IPS-NIHi11 (cell line): Measurements from ENCODE around the gene RNF150.

Experiments used
- DNase-seq: peaks from one replicate; pipeline ENCODE4 v3.0.0; 2012; ENCODE audit warnings: mixed read lengths, low spot score

Gene RNF150

DNA sequence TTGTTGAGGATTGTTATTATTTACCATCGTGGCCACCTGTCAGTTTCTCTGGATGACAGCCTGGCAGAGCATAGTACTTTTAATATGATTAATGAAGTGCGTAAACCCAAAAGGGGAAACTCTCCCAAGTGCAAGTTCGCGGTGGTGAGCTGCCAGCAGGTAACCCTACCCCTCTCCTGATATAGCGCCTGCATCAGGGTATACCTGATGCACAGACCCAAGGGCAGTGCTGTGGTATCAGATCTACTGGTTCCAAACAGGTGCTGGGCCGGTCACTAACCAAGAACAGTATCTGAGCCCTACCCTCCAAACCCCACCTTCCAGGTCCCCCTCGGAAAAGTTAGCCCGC lies 1.6 kb downstream of the RNF150 start:
- DNase-seq: no peak

DNA sequence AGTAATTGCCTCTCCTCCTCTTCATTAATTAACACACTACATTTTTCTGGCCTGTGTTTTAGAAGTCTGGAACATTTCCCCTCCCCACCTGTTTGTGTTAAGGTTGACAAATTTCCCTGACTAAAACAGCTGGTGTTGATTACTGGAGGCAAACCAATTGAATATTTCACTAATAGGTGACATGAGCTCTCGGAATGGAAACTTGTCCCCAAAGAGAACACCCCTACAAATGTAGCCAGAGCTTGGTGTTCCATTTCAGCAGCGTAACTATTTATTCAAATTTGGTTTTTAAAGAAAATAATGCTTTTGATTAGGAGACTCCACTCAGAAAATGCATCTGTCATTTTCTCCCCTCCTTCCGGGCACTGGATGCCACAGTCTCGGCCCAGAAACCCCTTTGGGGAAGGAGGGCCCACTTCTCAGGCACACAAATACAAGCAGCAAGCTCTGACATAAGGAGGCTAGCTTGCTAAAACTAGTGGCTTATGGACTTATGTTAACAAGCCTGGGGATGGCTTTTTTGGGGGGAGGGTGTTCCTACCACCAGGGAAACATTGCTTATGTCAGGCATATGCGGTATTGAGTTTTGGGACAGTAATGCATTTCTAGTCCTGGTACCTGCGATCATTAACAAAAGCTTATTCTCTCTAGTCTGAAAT lies 2.2 kb downstream of the RNF150 start:
- DNase-seq: no peak

DNA sequence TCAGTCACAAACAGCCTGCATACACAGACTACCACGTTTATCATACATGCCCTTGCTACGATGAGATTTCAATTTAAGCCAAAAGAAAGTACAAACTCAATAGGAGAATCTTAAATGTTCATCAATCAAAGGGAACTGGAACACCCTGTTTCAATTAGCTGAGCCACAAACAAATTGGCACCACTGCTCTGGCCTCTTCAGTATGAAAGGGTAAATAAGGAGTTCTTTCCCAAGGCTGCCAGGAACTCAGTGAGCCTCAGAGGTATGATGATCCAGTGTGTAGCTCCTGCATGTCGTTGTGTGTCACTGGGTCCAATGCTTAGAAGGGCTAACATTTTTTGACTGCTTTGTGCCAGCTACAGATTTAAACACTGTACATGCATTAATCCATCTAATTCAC lies 5.4 kb downstream of the RNF150 start:
- DNase-seq: no peak

DNA sequence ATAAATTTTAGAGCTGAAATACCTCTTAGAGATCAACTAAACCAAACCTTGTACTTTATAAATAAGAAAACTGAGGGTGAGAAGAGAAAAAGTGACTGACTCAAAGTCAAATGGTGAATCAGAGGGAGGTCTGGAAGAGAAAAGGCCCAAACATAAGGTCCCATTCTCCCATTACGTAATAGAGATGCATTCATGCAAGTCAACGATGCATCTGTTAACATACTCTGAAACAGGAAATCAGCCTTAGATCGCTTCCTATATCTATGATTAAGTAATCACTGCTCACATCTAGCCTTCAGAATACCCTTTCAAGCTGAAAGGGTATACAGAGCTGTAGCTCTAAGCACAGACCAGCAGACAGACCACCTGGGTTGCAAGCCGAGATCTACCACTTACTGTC lies 6.5 kb downstream of the RNF150 start:
- no peak for DNase-seq

DNA sequence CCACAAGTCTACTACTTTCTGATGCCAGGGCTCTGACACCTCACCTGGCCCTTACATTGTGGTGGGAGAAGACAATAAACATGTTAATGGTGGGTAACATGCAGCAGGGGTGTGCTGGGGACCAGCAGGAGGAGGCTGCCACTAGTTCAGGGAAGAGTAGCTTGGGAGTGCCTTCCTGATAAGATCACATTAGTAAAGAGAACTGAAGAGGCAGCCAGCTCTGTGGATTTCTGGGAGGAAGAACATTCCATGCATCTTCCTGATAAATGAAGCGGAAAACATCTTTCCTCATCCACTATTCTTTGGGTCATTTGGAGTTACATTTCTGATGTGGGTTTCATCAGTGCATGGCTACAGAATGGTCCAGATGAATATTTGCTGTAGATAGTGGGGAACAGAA lies 9.0 kb downstream of the RNF150 start:
- no peak for DNase-seq

DNA sequence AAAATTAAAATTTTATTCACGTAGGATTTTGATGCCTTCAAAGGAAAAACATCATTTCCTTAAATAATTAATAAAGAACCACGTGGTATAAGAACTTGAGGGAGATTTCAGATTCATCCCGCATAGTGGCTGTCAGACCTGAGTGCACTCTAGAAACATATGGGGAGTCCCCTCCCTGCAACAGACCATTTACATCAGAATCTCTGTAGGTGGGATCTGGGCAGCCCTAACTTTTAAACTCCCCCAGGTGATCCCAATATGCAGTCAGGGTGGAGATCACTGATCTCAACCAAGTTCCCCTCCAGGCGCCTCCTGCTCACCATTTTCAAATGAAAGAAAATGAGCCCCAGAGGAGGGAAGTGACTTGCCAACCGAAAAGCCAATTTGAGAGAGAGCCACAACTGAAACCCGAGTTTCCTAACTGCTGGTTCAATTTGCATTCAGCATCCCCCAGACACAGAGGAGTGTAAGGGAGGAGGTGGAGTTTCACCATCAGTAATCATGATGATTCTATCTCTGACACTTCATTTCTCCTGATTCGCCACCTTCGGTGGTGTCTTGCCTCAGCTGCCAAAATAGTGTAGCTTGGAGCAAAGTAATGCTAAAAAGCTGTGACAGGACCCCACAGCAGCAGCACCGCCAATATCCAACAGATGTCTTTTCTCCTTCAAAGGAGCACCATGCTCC lies 11.4 kb downstream of the RNF150 start:
- DNase-seq: no peak

DNA sequence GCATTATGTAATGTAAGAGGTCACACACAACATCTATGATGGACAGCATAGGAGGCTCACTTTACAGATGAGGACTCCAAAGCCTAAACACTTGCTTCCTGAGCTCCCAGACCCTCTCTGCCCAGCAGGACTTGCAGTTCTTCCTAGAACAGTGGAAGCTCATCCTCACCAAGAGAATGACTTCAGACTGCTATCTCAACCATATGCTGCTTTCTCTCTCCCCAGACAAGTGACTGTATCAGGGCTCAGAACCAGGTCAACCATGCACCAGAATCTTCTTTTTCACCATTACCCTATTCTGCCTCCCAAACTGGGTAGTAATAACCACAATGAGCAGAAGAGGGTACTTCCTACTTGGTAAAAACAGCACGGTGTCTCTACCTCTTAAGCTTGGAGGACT lies 12.2 kb downstream of the RNF150 start:
- DNase-seq: no peak

DNA sequence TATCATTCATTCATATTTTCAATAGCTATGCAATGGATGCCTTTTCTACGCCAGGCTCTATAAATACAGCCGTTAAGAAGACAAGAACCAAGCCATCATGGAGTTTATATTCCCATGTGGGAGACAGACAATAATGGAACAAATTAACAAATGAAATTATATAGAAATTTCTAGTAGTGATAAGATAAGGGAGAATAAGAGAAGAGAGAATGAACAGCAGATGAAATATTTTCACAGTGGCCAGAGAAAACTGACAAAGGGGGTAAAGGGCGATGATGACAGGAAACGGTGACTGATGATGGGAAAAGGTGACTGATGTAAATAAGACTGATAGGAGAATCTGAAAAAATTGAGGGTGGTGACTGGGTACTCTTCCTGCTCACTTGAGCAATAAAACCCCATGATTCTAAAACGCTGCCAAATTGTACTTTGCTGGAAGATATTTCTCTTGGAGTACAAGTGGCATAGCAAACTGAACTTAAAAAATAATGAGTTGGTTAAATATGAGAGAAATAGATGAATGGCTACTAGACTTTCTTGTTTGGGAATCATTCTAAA lies 13.2 kb downstream of the RNF150 start:
- DNase-seq: no peak

DNA sequence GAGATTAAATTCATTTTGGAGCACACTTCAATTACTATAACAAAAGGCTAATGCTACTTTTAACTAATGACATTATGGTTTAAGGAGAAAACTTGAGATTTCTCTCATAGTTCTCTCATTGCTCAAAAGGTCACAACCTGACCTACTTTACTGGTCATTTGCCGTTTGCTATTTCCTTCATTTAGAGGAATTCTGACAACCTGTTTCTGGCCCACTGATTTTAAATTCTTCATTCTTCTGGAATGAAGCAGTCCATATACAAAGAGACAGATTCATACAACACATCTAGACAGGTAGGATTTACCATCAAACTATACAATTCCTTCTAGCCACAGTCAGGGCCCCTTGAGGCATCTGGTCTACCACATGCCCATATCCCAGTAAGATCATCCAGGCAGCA lies 14.2 kb downstream of the RNF150 start:
- no peak for DNase-seq

DNA sequence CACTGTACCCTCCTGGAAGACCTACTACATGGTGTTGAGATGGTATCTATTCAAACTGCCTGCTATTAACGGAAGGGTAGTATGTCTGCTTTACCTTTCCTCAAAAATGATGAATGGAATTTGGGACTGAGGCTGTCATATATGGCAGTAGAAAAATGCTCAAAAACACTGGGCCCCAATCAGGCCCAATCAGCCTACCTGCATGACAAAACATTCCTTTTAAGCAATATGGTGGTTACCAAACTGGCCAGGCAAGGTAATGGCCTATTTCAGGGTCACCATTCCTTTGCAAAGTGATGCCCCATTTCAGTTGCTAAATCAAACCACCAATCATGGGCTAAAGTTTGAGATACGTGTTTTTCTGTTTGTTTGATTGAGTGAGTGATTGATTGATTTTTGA lies 14.9 kb downstream of the RNF150 start:
- DNase-seq: no peak

DNA sequence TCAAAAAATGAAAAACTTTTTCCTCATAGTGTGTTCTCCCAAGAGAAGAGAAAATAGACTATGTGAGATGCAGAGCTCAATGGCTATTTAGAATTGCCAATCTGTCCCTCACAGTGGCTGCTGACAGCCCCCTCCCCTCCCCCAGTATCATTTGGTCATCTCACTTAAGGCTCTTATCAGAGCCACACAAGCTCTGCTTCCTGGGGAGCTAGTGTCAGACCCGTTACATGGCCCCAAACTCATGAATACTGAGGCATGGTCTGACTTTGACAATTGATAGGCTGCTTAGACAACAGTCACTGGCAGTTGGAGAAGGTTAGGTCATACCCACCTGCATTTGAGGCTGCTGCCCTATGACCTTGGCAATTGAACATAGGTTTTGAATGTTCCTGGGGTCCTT lies 15.3 kb downstream of the RNF150 start:
- DNase-seq: no peak

DNA sequence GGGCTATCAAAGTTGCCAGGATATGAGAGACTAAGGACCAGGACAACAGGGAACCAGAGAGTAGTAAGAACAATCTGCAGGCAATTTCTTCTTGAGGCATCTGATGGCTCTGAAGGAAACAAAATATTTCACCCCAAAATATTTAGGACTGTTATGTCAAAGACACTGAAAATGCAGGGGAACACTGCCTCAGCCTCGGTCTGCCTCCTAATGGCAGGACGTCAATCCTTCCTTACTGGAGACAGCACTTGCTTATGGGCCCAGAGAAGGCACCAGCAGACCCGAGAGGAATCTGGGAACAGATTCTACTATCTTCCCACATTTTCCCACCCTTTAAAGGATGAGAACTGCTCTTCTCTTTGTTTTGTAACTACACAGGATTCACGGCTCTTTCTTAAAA lies 23.3 kb downstream of the RNF150 start:
- no peak for DNase-seq

DNA sequence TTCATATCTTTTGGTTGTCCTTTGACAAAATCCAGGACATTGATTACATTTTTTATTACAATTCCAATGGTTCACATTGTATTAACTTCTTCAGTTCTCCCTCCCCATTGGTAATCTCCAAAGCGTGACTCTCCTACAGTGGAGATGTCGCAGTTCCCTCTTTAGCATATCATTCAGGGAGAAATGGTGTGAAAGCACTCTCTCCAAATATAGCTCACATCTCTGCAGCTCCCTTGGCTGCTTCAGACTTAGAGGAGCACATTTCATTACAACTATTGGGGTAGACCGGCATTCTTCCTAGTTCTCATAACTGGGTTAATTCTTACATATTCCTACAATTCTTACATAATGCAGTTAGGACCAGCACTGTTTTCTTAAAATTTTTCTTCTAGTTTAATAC lies 25.3 kb downstream of the RNF150 start:
- DNase-seq: no peak

DNA sequence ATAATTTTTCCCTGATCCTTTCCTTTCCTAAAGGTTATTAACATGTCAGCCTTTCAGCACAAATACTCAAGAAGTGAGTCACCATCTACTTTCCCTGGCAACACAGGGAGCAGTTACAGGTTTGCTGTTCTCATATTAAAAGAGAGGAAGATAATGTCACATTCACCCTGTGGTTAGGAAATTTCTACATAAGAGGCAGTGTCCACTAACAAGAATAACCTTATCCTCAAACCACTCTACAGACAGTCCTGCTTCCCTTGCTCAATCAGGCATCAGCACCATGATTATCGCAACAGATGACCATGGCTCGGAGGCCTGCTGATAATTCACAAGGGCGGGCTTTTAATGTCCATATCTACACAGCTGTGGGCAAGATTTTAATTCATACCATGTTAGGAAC lies 30.9 kb downstream of the RNF150 start:
- DNase-seq: no peak

DNA sequence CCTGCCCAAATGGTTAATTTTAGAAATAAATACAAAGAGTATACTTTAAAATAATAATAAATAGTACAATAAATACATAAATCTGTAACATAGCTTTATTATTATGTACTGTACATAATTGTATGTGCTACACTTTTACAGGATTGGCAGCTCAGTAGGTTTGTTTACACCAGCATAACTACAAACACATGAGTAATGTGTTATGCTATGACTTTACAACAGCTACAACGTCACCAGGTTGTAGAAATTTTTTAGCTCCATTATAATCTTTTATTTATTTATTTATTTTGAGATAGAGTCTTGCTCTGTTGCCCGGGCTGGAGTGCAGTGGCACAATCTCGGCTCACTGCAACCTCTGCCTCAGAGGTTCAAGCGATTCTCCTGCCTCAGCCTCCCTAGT lies 31.8 kb downstream of the RNF150 start:
- DNase-seq: no peak

DNA sequence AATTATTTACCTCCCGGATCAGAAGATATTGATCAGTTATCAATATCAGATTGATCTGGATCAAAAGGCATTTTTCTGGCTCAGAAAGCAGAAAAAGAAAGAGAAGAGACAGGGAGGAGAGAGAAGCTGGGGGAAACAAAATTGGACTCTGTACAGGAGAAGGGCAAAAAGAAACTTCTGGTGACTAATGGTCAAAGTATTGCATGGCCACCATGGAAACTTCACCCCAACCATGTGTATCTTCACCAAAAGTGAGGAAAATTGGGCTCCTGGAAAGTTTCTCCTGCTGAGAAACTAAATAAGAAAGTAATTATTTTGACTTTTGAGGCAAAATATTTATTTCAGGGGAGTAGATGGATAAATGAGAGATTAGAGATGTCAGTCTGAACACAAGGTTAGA lies 33.9 kb downstream of the RNF150 start:
- no peak for DNase-seq

DNA sequence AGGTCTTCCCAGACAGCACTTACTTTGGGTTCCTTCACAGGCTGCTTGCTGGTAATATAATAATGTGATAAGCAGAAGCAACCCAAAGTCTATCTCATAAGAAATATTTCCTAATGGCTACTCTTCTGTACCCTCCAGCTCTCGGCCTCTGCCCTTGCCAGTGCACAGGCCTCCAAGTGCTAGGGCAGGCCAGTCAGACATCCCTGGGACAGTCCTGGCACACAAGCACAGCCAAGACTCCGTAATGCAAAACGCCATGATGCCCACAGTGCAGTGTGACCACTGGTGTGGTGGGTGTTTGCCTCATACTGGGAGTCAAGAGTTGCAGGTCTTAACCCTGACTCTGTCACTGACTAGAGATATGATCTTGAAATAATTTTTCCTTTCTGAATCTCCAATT lies 35.1 kb downstream of the RNF150 start:
- DNase-seq: no peak

DNA sequence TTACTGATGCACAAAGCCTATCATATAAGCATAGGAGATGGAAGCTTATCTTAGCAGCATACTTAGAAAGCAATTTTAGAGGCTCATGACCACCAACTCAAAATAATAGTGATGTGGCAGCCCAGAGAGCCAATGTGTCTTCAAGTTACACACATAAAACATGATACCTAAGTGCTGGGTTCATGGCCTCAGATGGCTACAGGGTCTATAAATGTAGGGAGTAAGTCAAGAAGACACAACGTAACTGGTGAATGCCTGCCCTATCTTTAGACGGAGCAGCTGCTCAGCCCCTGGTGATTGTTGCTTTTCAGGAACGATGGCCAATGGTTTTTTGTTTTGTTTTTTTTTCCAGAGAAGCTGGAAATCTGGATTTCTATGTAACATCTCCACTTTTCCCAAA lies 42.8 kb downstream of the RNF150 start:
- no peak for DNase-seq

DNA sequence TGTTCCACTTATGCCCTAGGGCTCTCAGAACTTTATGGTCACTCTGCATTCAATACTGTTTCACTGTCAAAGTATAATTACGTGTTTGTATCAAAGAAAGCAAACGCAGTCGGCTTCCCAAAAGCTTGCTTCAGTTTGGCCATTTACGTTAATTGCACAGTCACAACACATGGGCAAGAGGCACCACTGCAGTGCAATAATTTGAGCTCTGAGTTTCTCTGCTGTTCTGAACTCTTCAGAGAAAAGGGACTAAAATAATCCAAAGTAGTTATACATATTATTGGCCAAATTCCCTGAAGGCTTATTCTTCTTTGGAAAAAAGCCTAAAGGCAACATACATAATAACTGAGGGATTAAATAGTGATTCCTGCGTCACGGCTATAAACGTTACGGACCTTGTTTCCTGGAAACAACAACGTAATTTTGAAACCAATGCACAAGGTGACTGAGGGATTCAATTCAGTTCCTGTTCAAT lies 51.3 kb downstream of the RNF150 start:
- DNase-seq: no peak

DNA sequence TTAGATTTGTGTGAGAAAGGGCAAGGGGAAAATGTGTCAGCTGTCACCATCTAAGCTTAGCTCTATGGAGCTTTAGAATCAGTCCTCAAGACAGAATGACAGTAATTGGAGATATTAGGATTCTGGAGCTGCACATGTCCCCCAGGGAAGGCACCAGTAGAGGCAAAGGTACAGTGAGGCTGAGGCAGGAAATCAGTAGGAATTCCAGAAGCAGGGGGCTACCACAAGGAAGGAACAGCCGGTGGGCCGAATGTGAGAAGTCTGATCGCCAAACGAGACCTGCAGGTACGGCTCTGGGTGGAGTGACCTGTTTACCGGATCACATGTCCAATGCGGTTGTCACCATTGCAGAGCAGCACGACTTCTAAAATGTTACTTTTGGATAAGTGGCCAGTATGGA lies 52.6 kb downstream of the RNF150 start:
- DNase-seq: no peak

DNA sequence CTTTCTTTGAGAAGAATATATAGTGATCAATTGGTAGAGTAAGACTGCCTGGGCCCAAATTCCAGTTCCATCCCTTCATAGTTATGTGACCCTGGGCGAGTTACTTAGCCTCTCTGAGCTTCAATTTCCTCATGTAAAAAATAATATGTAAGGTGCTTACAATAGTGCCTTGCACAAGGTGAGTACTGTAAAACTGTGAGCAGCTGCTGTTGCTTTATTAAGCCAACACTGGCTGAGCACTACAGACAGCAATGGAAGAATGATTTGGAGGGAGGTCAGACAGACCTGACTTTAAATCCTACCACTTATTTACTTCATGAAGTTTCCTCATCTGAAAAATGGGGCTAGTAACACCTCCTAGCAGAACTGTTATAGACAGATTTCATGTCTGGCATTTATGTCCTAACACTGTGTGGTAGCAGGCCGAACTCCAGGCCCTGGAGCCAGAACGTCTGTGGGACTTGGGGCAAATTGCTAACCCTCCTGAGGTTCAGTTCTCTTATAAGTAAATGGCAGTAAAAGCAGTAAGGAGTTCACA lies 53.8 kb downstream of the RNF150 start:
- no peak for DNase-seq

DNA sequence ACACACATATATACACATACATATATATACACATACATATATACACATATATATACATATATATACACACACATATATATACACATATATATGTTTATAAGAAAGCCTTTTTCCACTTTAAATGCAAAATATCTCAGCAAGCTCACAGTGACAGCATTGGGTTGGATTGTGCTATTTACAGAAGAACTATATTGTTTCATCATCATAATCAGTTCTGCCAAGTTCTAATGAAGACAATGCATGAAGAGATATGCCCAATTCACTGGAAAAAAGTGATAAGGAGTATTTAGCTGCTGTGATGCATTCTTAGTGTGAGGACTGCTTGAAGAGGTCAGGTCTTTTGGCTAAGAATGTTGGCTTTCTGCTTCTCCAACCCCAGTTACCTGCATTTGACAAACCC lies 54.4 kb downstream of the RNF150 start:
- DNase-seq: no peak

DNA sequence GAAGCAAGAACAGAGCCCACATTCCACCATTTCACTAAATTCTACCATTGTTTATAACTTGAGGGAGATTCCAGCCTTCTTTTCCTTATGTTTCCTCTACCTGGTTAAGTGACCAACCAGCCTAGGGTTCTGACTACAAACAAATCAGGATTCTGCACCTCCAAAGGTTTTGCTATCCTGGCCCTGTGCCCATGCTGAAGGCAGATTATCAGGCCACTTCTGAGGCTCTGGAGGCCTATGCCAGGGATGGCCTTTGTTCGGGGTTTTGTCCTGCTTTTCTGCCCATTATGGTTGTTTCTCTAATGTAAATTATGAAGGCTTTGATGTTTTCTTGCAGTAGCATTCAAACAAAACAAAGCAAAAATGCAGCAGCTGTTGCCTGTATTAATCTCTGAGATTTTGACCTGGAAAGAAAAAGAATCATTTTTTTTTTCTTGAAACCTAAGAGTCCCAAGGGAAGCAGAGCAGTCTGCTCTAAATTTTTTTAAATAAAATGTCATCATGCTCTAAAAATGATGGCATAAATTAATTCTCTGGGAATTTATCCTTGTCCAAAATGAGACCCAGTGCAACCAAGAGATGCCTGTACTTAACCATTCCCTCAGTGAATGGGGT lies 55.6 kb downstream of the RNF150 start:
- DNase-seq: no peak
